ENCODE results near the gene BBX.

DNA sequence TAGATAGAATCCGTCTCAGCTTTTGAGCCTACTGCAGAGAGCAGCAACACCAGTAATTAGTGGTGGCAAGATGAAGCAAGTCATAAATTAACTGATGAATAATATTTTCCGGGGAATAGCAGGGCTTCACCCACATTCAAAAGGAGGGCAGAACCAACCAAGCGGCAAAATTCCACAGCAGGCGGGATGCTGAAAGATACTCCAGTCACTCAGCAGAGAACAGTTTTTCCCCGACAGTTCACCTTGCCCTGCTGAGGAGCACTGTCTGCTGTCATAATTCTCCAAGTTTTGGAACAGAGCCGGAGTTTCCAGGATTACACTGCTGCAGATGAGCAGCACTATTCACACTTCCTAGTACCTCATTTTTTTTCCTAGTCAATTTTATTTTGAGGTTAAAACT is 293.3 kb downstream of the BBX start:
- TF ChIP-seq FOXA1 (IDR thresholded peaks at IDR 0.05) (no peak), FOXA1 (CRISPR knock-in tag; IDR thresholded peaks at IDR 0.05) (no peak), EP300 (IDR thresholded peaks at IDR 0.05; ENCODE audit: low read depth in 2 of 2, low read length in 2 of 2) (no peak), EP300 (CRISPR knock-in tag; IDR thresholded peaks at IDR 0.05; ENCODE audit: borderline replicate concordance) (no peak), U2AF2 (IDR thresholded peaks at IDR 0.05; ENCODE audit: low read depth, low read length) (no peak), HNRNPL (IDR thresholded peaks at IDR 0.05; ENCODE audit: low read depth, low read length) (no peak), TBL1XR1 (IDR thresholded peaks at IDR 0.05; ENCODE audit: borderline replicate concordance, low read length, partially characterized antibody) (no peak), HNRNPUL1 (IDR thresholded peaks at IDR 0.05; ENCODE audit: low read depth, low read length) (no peak), ATF1 (CRISPR knock-in tag; IDR thresholded peaks at IDR 0.05) (no peak), STAG1 (CRISPR knock-in tag; IDR thresholded peaks at IDR 0.05) (no peak), ZNF253 (CRISPR knock-in tag; IDR thresholded peaks at IDR 0.05; ENCODE audit: borderline replicate concordance) (no peak)
- TF ChIP-seq, protein P1, sequence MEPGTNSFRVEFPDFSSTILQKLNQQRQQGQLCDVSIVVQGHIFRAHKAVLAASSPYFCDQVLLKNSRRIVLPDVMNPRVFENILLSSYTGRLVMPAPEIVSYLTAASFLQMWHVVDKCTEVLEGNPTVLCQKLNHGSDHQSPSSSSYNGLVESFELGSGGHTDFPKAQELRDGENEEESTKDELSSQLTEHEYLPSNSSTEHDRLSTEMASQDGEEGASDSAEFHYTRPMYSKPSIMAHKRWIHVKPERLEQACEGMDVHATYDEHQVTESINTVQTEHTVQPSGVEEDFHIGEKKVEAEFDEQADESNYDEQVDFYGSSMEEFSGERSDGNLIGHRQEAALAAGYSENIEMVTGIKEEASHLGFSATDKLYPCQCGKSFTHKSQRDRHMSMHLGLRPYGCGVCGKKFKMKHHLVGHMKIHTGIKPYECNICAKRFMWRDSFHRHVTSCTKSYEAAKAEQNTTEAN (CRISPR knock-in tag; conservative IDR thresholded peaks at IDR 0.05), result no peak
- TF ChIP-seq, protein P2, sequence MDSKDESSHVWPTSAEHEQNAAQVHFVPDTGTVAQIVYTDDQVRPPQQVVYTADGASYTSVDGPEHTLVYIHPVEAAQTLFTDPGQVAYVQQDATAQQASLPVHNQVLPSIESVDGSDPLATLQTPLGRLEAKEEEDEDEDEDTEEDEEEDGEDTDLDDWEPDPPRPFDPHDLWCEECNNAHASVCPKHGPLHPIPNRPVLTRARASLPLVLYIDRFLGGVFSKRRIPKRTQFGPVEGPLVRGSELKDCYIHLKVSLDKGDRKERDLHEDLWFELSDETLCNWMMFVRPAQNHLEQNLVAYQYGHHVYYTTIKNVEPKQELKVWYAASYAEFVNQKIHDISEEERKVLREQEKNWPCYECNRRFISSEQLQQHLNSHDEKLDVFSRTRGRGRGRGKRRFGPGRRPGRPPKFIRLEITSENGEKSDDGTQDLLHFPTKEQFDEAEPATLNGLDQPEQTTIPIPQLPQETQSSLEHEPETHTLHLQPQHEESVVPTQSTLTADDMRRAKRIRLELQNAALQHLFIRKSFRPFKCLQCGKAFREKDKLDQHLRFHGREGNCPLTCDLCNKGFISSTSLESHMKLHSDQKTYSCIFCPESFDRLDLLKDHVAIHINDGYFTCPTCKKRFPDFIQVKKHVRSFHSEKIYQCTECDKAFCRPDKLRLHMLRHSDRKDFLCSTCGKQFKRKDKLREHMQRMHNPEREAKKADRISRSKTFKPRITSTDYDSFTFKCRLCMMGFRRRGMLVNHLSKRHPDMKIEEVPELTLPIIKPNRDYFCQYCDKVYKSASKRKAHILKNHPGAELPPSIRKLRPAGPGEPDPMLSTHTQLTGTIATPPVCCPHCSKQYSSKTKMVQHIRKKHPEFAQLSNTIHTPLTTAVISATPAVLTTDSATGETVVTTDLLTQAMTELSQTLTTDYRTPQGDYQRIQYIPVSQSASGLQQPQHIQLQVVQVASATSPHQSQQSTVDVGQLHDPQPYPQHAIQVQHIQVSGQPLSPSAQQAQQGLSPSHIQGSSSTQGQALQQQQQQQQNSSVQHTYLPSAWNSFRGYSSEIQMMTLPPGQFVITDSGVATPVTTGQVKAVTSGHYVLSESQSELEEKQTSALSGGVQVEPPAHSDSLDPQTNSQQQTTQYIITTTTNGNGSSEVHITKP (CRISPR knock-in tag; IDR thresholded peaks at IDR 0.05; ENCODE audit: low read depth), result no peak
- TF ChIP-seq, protein P3, sequence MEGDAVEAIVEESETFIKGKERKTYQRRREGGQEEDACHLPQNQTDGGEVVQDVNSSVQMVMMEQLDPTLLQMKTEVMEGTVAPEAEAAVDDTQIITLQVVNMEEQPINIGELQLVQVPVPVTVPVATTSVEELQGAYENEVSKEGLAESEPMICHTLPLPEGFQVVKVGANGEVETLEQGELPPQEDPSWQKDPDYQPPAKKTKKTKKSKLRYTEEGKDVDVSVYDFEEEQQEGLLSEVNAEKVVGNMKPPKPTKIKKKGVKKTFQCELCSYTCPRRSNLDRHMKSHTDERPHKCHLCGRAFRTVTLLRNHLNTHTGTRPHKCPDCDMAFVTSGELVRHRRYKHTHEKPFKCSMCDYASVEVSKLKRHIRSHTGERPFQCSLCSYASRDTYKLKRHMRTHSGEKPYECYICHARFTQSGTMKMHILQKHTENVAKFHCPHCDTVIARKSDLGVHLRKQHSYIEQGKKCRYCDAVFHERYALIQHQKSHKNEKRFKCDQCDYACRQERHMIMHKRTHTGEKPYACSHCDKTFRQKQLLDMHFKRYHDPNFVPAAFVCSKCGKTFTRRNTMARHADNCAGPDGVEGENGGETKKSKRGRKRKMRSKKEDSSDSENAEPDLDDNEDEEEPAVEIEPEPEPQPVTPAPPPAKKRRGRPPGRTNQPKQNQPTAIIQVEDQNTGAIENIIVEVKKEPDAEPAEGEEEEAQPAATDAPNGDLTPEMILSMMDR (CRISPR knock-in tag; IDR thresholded peaks at IDR 0.05), result no peak
- TF ChIP-seq, protein P4, sequence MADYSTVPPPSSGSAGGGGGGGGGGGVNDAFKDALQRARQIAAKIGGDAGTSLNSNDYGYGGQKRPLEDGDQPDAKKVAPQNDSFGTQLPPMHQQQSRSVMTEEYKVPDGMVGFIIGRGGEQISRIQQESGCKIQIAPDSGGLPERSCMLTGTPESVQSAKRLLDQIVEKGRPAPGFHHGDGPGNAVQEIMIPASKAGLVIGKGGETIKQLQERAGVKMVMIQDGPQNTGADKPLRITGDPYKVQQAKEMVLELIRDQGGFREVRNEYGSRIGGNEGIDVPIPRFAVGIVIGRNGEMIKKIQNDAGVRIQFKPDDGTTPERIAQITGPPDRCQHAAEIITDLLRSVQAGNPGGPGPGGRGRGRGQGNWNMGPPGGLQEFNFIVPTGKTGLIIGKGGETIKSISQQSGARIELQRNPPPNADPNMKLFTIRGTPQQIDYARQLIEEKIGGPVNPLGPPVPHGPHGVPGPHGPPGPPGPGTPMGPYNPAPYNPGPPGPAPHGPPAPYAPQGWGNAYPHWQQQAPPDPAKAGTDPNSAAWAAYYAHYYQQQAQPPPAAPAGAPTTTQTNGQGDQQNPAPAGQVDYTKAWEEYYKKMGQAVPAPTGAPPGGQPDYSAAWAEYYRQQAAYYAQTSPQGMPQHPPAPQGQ (CRISPR knock-in tag; IDR thresholded peaks at IDR 0.05; ENCODE audit: borderline replicate concordance), result no peak
